Urinary bladder (tissue), 4 donors: Measurements from ENCODE around the gene EPS8L3. TPM values are rescaled to one million over a fixed set of nuclear protein-coding genes. Genes with fewer than 3 reads are reported as not detected.

Experiments
- DNase-seq: peaks from one replicate; pipeline ENCODE4 v3.0.0-alpha.2; 2015; ENCODE audit errors: extremely low spot score
- H3K27ac ChIP-seq: one replicate; pipeline ENCODE4 v1.5.1; 2013; ENCODE audit warnings: low read depth, mild to moderate bottlenecking, moderate library complexity
- H3K36me3 ChIP-seq: one replicate; pipeline ENCODE4 v1.6.1; 2013; ENCODE audit warnings: mild to moderate bottlenecking, moderate library complexity; ENCODE audit not compliant: insufficient read depth
- H3K4me1 ChIP-seq: one replicate; pipeline ENCODE4 v1.6.1; 2013; ENCODE audit warnings: mild to moderate bottlenecking, moderate library complexity; ENCODE audit not compliant: insufficient read depth
- H3K4me3 ChIP-seq: one replicate; pipeline ENCODE4 v1.5.1; 2013; ENCODE audit warnings: low read depth, low read length
- WGBS: extraction: QIAGEN DNeasy Blood & Tissue Kit; methylation state at CpG from one replicate; pipeline ENCODE4 v1.1.7; 2013; 5-methylcytosine and 5-hydroxymethylcytosine counted together
- polyA plus RNA-seq: library from polyadenylated mRNA; stranded (reverse); fragments of 200-250 nt; gene quantifications from one replicate; pipeline ENCODE4 v1.2.3, GENCODE V29; 2013
- total RNA-seq: library from RNA; depleted of rRNA; stranded (reverse); fragments of >200 nt; gene quantifications from one replicate; pipeline ENCODE4 v1.2.3, GENCODE V29; 2014
- donor health status: healthy with polysubstance abuse.
- donor health status: healthy.

Gene EPS8L3
- total and polyA plus RNA-seq, 2 donors: 0.23 TPM; not detected in 1

- H3K4me1 ChIP-seq: no peaks in the 10 kb centered on the region
- H3K27ac ChIP-seq: peak overlapping the region; percentile 86
- peak; percentile 62 for DNase-seq
- peaks cover 4% of the 10 kb centered on the region for H3K36me3 ChIP-seq
- H3K4me3 ChIP-seq: peak overlapping the region; percentile 67
- WGBS: under 1% methylated on average over 86 of the region's 86 CpGs
These were observed 23.7 kb downstream of the EPS8L3 start for GRCh38 chr1:109739738-109740614.

- WGBS: 94% methylated on average over 4 of the region's 4 CpGs
- H3K4me1 ChIP-seq: no peaks in the 10 kb centered on the region
- H3K27ac ChIP-seq: no peak overlapping the region
- DNase-seq: no peak
- peaks cover 4% of the 10 kb centered on the region for H3K36me3 ChIP-seq
- no peak overlapping the region for H3K4me3 ChIP-seq
These were observed 30.4 kb downstream of the EPS8L3 start for GRCh38 chr1:109733236-109733870.

GRCh38 chr1:109732390-109732881, 31.3 kb downstream of the EPS8L3 start:
- peaks cover 4% of the 10 kb centered on the region for H3K36me3 ChIP-seq
- H3K4me3 ChIP-seq: no peak overlapping the region
- no peak for DNase-seq
- H3K4me1 ChIP-seq: no peaks in the 10 kb centered on the region
- WGBS: 77% methylated on average over 3 of the region's 3 CpGs
- no peak overlapping the region for H3K27ac ChIP-seq

- DNase-seq: no peak
- Histone ChIP-seq H3K36me3 (no peaks in the 10 kb centered on the region), H3K4me1 (no peaks in the 10 kb centered on the region), H3K27ac (no peak overlapping the region), H3K4me3 (no peak overlapping the region)
- WGBS: 73% methylated on average over 6 of the region's 6 CpGs
These were observed 33.1 kb downstream of the EPS8L3 start for GRCh38 chr1:109730666-109731065.

- H3K36me3 ChIP-seq: no peaks in the 10 kb centered on the region
- DNase-seq: no peak
- H3K4me3 ChIP-seq: no peak overlapping the region
- no peak overlapping the region for H3K27ac ChIP-seq
- H3K4me1 ChIP-seq: no peaks in the 10 kb centered on the region
- WGBS: 93% methylated on average over 7 of the region's 7 CpGs
These were observed 34.9 kb downstream of the EPS8L3 start for GRCh38 chr1:109728870-109729269.

- no peaks in the 10 kb centered on the region for H3K36me3 ChIP-seq
- H3K27ac ChIP-seq: no peak overlapping the region
- 91% methylated on average over 12 of the region's 12 CpGs for WGBS
- H3K4me1 ChIP-seq: no peaks in the 10 kb centered on the region
- no peak for DNase-seq
- no peak overlapping the region for H3K4me3 ChIP-seq
These were observed 36.9 kb downstream of the EPS8L3 start for GRCh38 chr1:109726728-109727373.

GRCh38 chr1:109726007-109726406, 37.7 kb downstream of the EPS8L3 start:
- no peak for DNase-seq
- no peak overlapping the region for H3K27ac ChIP-seq
- H3K36me3 ChIP-seq: no peaks in the 10 kb centered on the region
- 90% methylated on average over 1 of the region's 1 CpG for WGBS
- H3K4me3 ChIP-seq: no peak overlapping the region
- no peaks in the 10 kb centered on the region for H3K4me1 ChIP-seq

- H3K4me3 ChIP-seq: no peak overlapping the region
- WGBS: 80% methylated on average over 4 of the region's 4 CpGs
- H3K4me1 ChIP-seq: no peaks in the 10 kb centered on the region
- no peak for DNase-seq
- no peak overlapping the region for H3K27ac ChIP-seq
- H3K36me3 ChIP-seq: no peaks in the 10 kb centered on the region
These were observed 38.2 kb downstream of the EPS8L3 start for GRCh38 chr1:109725510-109725909.

- Histone ChIP-seq H3K4me3 (no peak overlapping the region), H3K27ac (no peak overlapping the region), H3K36me3 (no peaks in the 10 kb centered on the region), H3K4me1 (no peaks in the 10 kb centered on the region)
- DNase-seq: no peak
- 85% methylated on average over 5 of the region's 5 CpGs for WGBS
These were observed 38.8 kb downstream of the EPS8L3 start for GRCh38 chr1:109724933-109725332.

GRCh38 chr1:109722908-109723691, 40.6 kb downstream of the EPS8L3 start:
- 67% methylated on average over 7 of the region's 7 CpGs for WGBS

GRCh38 chr1:109721971-109722370, 41.8 kb downstream of the EPS8L3 start:
- H3K4me3 ChIP-seq: no peak overlapping the region
- WGBS: 96% methylated on average over 1 of the region's 1 CpG
- no peaks in the 10 kb centered on the region for H3K4me1 ChIP-seq
- H3K27ac ChIP-seq: no peak overlapping the region
- DNase-seq: no peak
- H3K36me3 ChIP-seq: no peaks in the 10 kb centered on the region

More at GRCh38 chr1:109722908-109723691, 40.6 kb downstream of the EPS8L3 start:
- DNase-seq: no peak
- no peaks in the 10 kb centered on the region for H3K4me1 ChIP-seq
- no peak overlapping the region for H3K27ac ChIP-seq
- H3K36me3 ChIP-seq: no peaks in the 10 kb centered on the region
- H3K4me3 ChIP-seq: no peak overlapping the region

- no peak overlapping the region for H3K27ac ChIP-seq
- no peak overlapping the region for H3K4me3 ChIP-seq
- H3K4me1 ChIP-seq: no peaks in the 10 kb centered on the region
- 83% methylated on average over 5 of the region's 5 CpGs for WGBS
- no peaks in the 10 kb centered on the region for H3K36me3 ChIP-seq
- no peak for DNase-seq
These were observed 42.7 kb downstream of the EPS8L3 start for GRCh38 chr1:109721042-109721441.

- WGBS: 65% methylated on average over 5 of the region's 5 CpGs
- DNase-seq: no peak
These were observed 44.3 kb downstream of the EPS8L3 start for GRCh38 chr1:109719337-109719837.

More at GRCh38 chr1:109719337-109719837, 44.3 kb downstream of the EPS8L3 start:
- Histone ChIP-seq H3K4me1 (no peaks in the 10 kb centered on the region), H3K27ac (no peak overlapping the region), H3K4me3 (no peak overlapping the region), H3K36me3 (no peaks in the 10 kb centered on the region)
